HL-60 (cell line): ENCODE measurements around the gene CYP27C1.

Source experiments
- DNase-seq, 2 experiments: peaks; one replicate each; pipeline ENCODE4 v3.0.0-alpha.2; 2010 to 2020; ENCODE audit warnings: low read depth in 1 of 2, low spot score in 1 of 2
- H3K27ac ChIP-seq: fragments of 250-450 bp; sonication (Bioruptor Pico); replicated peaks from 2 replicates; pipeline ENCODE4 v1.5.1; 2020; ENCODE audit warnings: mild to moderate bottlenecking, moderate library complexity
- H3K27me3 ChIP-seq: fragments of 250-450 bp; sonication (Bioruptor Pico); 2 replicates; pipeline ENCODE4 v1.5.1; 2021; ENCODE audit warnings: mild to moderate bottlenecking, moderate library complexity; ENCODE audit not compliant: insufficient read depth, poor library complexity, severe bottlenecking
- H3K4me3 ChIP-seq: replicated peaks from 2 replicates; pipeline ENCODE4 v1.5.1; 2011; ENCODE audit warnings: mild to moderate bottlenecking, control low read depth, low read length; ENCODE audit not compliant: insufficient read depth
- GABPA ChIP-seq: IDR thresholded peaks from 2 replicates; pipeline ENCODE4 v1.6.1; 2012; ENCODE audit warnings: low read depth
- POLR2AphosphoS5 ChIP-seq: IDR thresholded peaks from 2 replicates; pipeline ENCODE4 v1.6.1; 2012; ENCODE audit warnings: low read depth
- SPI1 ChIP-seq: IDR thresholded peaks from 2 replicates; pipeline ENCODE4 v1.6.1; 2012; ENCODE audit warnings: low read depth, mild to moderate bottlenecking, borderline replicate concordance
- long read RNA-seq: library from polyadenylated mRNA; unstranded; transcript quantifications from one replicate; pipeline ENCODE4 v2.0.0, GENCODE V29; 2020
- TF ChIP-seq, protein P1 (sequence below): IDR thresholded peaks from one replicate; pipeline ENCODE4 v1.5.1; 2011; ENCODE audit warnings: low read length, control low read depth, inconsistent platforms; ENCODE audit not compliant: insufficient read depth
- TF ChIP-seq, protein P2 (sequence below): IDR thresholded peaks from 2 replicates; pipeline ENCODE4 v1.6.1; 2012; ENCODE audit warnings: low read depth; ENCODE audit not compliant: insufficient replicate concordance

Gene CYP27C1, protein sequence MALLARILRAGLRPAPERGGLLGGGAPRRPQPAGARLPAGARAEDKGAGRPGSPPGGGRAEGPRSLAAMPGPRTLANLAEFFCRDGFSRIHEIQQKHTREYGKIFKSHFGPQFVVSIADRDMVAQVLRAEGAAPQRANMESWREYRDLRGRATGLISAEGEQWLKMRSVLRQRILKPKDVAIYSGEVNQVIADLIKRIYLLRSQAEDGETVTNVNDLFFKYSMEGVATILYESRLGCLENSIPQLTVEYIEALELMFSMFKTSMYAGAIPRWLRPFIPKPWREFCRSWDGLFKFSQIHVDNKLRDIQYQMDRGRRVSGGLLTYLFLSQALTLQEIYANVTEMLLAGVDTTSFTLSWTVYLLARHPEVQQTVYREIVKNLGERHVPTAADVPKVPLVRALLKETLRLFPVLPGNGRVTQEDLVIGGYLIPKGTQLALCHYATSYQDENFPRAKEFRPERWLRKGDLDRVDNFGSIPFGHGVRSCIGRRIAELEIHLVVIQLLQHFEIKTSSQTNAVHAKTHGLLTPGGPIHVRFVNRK
- long read RNA-seq = 0 reads

DNA sequence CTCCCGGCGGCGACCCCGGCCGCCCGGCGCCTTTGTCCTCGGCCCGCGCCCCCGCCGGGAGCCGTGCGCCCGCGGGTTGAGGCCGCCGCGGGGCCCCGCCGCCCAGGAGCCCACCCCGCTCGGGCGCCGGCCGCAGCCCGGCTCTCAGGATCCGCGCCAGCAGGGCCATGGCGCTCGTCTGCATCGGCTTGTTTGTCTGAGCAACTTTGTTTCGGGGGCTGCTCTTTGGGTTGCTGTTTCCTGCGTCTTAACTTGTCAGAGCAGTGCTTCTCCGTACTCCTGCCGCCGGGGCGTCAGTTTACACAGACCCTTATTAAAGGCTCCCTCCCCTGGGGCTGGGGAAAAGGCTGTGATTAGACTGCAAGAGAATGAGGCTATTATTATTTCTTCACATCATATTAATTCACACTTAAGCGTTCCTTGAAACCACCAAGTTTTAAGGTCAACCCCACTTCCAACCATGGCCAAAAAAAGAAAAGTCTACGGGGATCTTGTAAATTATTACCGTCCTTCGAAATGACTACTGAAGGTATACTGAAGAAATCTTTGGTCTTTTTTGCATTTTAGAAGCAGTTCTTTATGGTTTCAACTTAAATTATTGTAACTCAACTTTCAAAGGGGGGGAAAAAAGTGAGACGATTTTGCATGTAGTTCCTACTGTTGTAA, at the start of gene CYP27C1:
Gene CYP27C1, minus strand, starts transcription at position 198 of the 666 bp plus-strand sequence. Its CDS starts 29 bp downstream, at position 169.
- TF ChIP-seq, protein P1, sequence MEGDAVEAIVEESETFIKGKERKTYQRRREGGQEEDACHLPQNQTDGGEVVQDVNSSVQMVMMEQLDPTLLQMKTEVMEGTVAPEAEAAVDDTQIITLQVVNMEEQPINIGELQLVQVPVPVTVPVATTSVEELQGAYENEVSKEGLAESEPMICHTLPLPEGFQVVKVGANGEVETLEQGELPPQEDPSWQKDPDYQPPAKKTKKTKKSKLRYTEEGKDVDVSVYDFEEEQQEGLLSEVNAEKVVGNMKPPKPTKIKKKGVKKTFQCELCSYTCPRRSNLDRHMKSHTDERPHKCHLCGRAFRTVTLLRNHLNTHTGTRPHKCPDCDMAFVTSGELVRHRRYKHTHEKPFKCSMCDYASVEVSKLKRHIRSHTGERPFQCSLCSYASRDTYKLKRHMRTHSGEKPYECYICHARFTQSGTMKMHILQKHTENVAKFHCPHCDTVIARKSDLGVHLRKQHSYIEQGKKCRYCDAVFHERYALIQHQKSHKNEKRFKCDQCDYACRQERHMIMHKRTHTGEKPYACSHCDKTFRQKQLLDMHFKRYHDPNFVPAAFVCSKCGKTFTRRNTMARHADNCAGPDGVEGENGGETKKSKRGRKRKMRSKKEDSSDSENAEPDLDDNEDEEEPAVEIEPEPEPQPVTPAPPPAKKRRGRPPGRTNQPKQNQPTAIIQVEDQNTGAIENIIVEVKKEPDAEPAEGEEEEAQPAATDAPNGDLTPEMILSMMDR = no peak
- TF ChIP-seq, protein P2, sequence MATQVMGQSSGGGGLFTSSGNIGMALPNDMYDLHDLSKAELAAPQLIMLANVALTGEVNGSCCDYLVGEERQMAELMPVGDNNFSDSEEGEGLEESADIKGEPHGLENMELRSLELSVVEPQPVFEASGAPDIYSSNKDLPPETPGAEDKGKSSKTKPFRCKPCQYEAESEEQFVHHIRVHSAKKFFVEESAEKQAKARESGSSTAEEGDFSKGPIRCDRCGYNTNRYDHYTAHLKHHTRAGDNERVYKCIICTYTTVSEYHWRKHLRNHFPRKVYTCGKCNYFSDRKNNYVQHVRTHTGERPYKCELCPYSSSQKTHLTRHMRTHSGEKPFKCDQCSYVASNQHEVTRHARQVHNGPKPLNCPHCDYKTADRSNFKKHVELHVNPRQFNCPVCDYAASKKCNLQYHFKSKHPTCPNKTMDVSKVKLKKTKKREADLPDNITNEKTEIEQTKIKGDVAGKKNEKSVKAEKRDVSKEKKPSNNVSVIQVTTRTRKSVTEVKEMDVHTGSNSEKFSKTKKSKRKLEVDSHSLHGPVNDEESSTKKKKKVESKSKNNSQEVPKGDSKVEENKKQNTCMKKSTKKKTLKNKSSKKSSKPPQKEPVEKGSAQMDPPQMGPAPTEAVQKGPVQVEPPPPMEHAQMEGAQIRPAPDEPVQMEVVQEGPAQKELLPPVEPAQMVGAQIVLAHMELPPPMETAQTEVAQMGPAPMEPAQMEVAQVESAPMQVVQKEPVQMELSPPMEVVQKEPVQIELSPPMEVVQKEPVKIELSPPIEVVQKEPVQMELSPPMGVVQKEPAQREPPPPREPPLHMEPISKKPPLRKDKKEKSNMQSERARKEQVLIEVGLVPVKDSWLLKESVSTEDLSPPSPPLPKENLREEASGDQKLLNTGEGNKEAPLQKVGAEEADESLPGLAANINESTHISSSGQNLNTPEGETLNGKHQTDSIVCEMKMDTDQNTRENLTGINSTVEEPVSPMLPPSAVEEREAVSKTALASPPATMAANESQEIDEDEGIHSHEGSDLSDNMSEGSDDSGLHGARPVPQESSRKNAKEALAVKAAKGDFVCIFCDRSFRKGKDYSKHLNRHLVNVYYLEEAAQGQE = no peak
- TF ChIP-seq SPI1 (no peak), GABPA (no peak), POLR2AphosphoS5 (no peak)
- DNase-seq = no peak
- peaks cover 43% of the 10 kb centered on the region for H3K27me3 ChIP-seq
- no peak within 1 kb of the TSS for H3K27ac ChIP-seq
- peak within 1 kb of the TSS; percentile 24 for H3K4me3 ChIP-seq

DNA sequence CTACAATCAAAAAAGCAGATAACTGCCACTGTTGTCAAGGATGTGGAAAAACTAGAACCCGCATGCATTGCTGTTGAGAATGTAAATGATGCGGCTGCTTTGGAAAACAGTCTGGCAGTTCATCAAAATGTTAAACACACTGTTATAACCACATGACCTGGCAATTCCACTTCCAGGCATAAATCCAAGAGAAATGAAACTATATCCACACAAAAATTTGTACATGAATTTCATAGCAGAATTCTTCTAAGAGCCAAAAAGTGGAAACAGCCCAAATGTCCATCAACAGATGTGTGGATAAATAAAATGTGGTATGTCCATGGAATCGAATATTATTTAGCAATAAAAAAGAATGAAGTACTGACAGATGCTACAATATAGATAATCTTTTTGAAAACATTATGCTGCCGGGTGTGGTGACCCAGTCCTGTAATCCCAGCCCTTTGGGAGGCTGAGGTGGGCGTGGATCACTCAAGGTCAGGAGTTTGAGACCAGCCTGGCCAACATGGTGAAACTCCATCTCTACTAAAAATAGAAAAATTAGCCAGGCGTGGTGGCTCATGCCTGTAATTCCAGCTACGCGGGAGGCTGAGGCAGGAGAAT, 41.8 kb upstream of the CYP27C1 start:
- no peak overlapping the region for H3K27ac ChIP-seq
- DNase-seq = no peak
- TF ChIP-seq, protein P2 = no peak
- TF ChIP-seq, protein P1 = no peak
- no peak for TF ChIP-seq SPI1

DNA sequence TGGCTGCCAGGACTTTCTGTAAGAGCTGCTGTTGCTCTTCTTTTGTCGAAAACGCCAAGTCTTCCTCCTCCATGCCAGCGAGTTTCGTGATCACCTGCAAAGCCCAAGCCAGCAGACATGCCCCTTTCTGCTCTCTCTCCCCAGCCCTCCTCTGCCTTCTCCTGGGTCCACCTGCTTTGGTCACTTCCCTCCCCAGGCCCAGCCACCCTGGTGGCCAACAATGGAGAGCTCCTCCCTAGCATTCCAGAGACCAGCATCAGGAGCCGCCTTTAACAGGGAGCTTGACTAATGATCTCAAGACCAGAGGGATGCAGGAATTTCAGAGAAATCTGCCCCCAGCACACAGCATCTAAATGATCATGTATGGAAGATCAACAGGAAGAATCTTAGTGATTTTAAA, 39.3 kb upstream of the CYP27C1 start:
- Histone ChIP-seq H3K4me3 (no peak overlapping the region), H3K27ac (no peak overlapping the region), H3K27me3 (no peaks in the 10 kb centered on the region)
- DNase-seq = no peak
- TF ChIP-seq GABPA (no peak), POLR2AphosphoS5 (no peak), SPI1 (no peak)
- TF ChIP-seq, protein P2 = no peak
- TF ChIP-seq, protein P1 = no peak

More for the DNA sequence above, 41.8 kb upstream of the CYP27C1 start:
- H3K4me3 ChIP-seq = no peak overlapping the region
- H3K27me3 ChIP-seq = no peaks in the 10 kb centered on the region
